Measurements from ENCODE around the gene EIF4E3. TPM values are rescaled to one million over a fixed set of nuclear protein-coding genes. Genes with fewer than 3 reads are reported as not detected.

The EIF4E3 gene
- total and polyA plus RNA-seq, 2 of the 13 experiments (the other 11 are each of a cell fraction or from before 2014, with no cell fraction given): 0.07 to 0.15 TPM

- no peak for TF ChIP-seq DZIP1 (CRISPR knock-in tag; IDR thresholded peaks at IDR 0.05)
- no peak for TF ChIP-seq USF2 (IDR thresholded peaks at IDR 0.05; ENCODE audit: low read depth, low read length)
- TF ChIP-seq USF2 (CRISPR knock-in tag; IDR thresholded peaks at IDR 0.05; ENCODE audit: borderline replicate concordance): no peak
- TF ChIP-seq DNMT3B (CRISPR knock-in tag; conservative IDR thresholded peaks at IDR 0.05): no peak
- TF ChIP-seq EP300 (IDR thresholded peaks at IDR 0.05; ENCODE audit: low read depth in 2 of 2, low read length in 2 of 2): peak in 1 of 2 experiments; percentile 18; a peak in 1 of 4 replicates
- TF ChIP-seq EP300 (CRISPR knock-in tag; IDR thresholded peaks at IDR 0.05; ENCODE audit: borderline replicate concordance): no peak
- no peak for TF ChIP-seq RORA (CRISPR knock-in tag; IDR thresholded peaks at IDR 0.05)
- no peak for TF ChIP-seq SRSF9 (IDR thresholded peaks at IDR 0.05; ENCODE audit: borderline replicate concordance, insufficient read depth, low read depth, low read length, poor library complexity, severe bottlenecking)
- TF ChIP-seq STAT6 (CRISPR knock-in tag; IDR thresholded peaks at IDR 0.05; ENCODE audit: borderline replicate concordance): no peak
- peak; percentile 68 for TF ChIP-seq BCL6 (CRISPR knock-in tag; IDR thresholded peaks at IDR 0.05)
- no peak for TF ChIP-seq ZNF17 (CRISPR knock-in tag; IDR thresholded peaks at IDR 0.05)
- TF ChIP-seq ZNF646 (CRISPR knock-in tag; IDR thresholded peaks at IDR 0.05): no peak
- TF ChIP-seq GPBP1L1 (CRISPR knock-in tag; IDR thresholded peaks at IDR 0.05): no peak
Measured at GRCh38 chr3:71695000-71695482, 30.2 kb downstream of the EIF4E3 start (continued).

All from HepG2 (cell line).